Neuronal stem cell (in vitro differentiated cells): ENCODE measurements around the gene GPR62.
A peak's percentile ranks its signal among the peaks of the same experiment; 100 is the strongest.

Source experiments
- DNase-seq: peaks from one replicate; pipeline ENCODE4 v3.0.0-alpha.2; 2013; ENCODE audit warnings: low spot score
- H2AFZ ChIP-seq: one replicate; pipeline ENCODE4 v1.6.1; 2013; ENCODE audit warnings: mild to moderate bottlenecking, low read length, inconsistent platforms
- H2AK5ac ChIP-seq: 2 replicates; pipeline ENCODE4 v1.6.1; 2013; ENCODE audit warnings: low read depth, mild to moderate bottlenecking, inconsistent platforms, low read length, moderate library complexity, mixed read lengths
- H2BK120ac ChIP-seq: 2 replicates; pipeline ENCODE4 v1.6.1; 2013; ENCODE audit warnings: low read depth, mild to moderate bottlenecking, inconsistent platforms, low read length, moderate library complexity, mixed read lengths
- H2BK12ac ChIP-seq: one replicate; pipeline ENCODE4 v1.6.1; 2013; ENCODE audit warnings: low read length, inconsistent platforms
- H2BK15ac ChIP-seq: 2 replicates; pipeline ENCODE4 v1.6.1; 2013; ENCODE audit warnings: mild to moderate bottlenecking, low read length, inconsistent platforms, mixed read lengths
- H2BK5ac ChIP-seq: one replicate; pipeline ENCODE4 v1.6.1; 2013; ENCODE audit warnings: inconsistent platforms, mild to moderate bottlenecking, low read length, moderate library complexity
- H3K14ac ChIP-seq: one replicate; pipeline ENCODE4 v1.6.1; 2013; ENCODE audit warnings: low read length, inconsistent platforms
- H3K18ac ChIP-seq: 2 replicates; pipeline ENCODE4 v1.6.1; 2013; ENCODE audit warnings: low read length, inconsistent platforms
- H3K23ac ChIP-seq: 2 replicates; pipeline ENCODE4 v1.6.1; 2013; ENCODE audit warnings: low read depth, mild to moderate bottlenecking, mixed read lengths, low read length, inconsistent platforms; ENCODE audit not compliant: poor library complexity
- H3K27ac ChIP-seq: replicated peaks from 3 replicates; pipeline ENCODE4 v1.5.1; 2013; ENCODE audit warnings: low read length, inconsistent platforms
- H3K27me3 ChIP-seq, 3 experiments: 2 replicates each; pipeline ENCODE4 v1.6.1; 2013; ENCODE audit warnings: low read length in 3 of 3, mild to moderate bottlenecking in 2 of 3, inconsistent platforms in 1 of 3, low read depth in 1 of 3, mixed read lengths in 1 of 3, moderate library complexity in 1 of 3; ENCODE audit not compliant: control insufficient read depth in 3 of 3, insufficient read depth in 3 of 3
- H3K36me3 ChIP-seq, 2 donors: replicated peaks in 1 of 2; 2 replicates each; pipeline ENCODE4 v1.6.1; 2013; ENCODE audit warnings: low read length in 2 of 2; ENCODE audit not compliant: control insufficient read depth in 2 of 2, insufficient read depth in 2 of 2
- H3K4ac ChIP-seq: 2 replicates; pipeline ENCODE4 v1.6.1; 2013; ENCODE audit warnings: inconsistent platforms, mild to moderate bottlenecking, low read length, moderate library complexity
- H3K4me1 ChIP-seq, 2 donors: 1 replicate in 1 of 2; 2 replicates in 1 of 2; pipeline ENCODE4 v1.6.1; 2013; ENCODE audit warnings: low read length in 2 of 2, low read depth in 1 of 2; ENCODE audit not compliant: control insufficient read depth in 2 of 2, insufficient read depth in 1 of 2
- H3K4me2 ChIP-seq: one replicate; pipeline ENCODE4 v1.6.1; 2013; ENCODE audit warnings: mild to moderate bottlenecking, low read length, inconsistent platforms; ENCODE audit not compliant: insufficient read depth, poor library complexity, severe bottlenecking
- H3K4me3 ChIP-seq, 2 donors: 2 replicates each; pipeline ENCODE4 v1.5.1; 2013; ENCODE audit warnings: low read length in 2 of 2, mild to moderate bottlenecking in 2 of 2, inconsistent platforms in 1 of 2, moderate library complexity in 1 of 2
- H3K79me1 ChIP-seq: one replicate; pipeline ENCODE4 v1.6.1; 2013; ENCODE audit warnings: low read depth, mild to moderate bottlenecking, inconsistent platforms, low read length, moderate library complexity
- H3K9ac ChIP-seq: one replicate; pipeline ENCODE4 v1.6.1; 2013; ENCODE audit warnings: mild to moderate bottlenecking, low read depth, low read length, inconsistent platforms; ENCODE audit not compliant: poor library complexity
- H3K9me3 ChIP-seq, 2 donors: replicated peaks in 1 of 2; 2 replicates each; pipeline versions ENCODE3 to v1.6.1; 2013; ENCODE audit warnings: low read length in 2 of 2, mild to moderate bottlenecking in 2 of 2, inconsistent platforms in 1 of 2, low read depth in 1 of 2, mixed read lengths in 1 of 2, moderate library complexity in 1 of 2; ENCODE audit not compliant: control insufficient read depth in 2 of 2, insufficient read depth in 1 of 2
- H4K8ac ChIP-seq: one replicate; pipeline ENCODE4 v1.6.1; 2013; ENCODE audit warnings: low read depth, mild to moderate bottlenecking, inconsistent platforms, low read length, moderate library complexity
- H4K91ac ChIP-seq: one replicate; pipeline ENCODE4 v1.6.1; 2013; ENCODE audit warnings: low read length, low read depth, mild to moderate bottlenecking, inconsistent platforms; ENCODE audit not compliant: poor library complexity
- WGBS, 2 donors: extraction: QIAGEN DNeasy Blood & Tissue Kit; methylation state at CpG; one replicate each; pipeline ENCODE4 v1.1.7; 2013; ENCODE audit warnings: missing lambda C conversion rate in 2 of 2, mixed read lengths in 1 of 2; ENCODE audit not compliant: insufficient read length in 2 of 2, insufficient replicate concordance in 1 of 2; ENCODE audit errors: extremely low coverage in 2 of 2; 5-methylcytosine and 5-hydroxymethylcytosine counted together

The GPR62 gene

DNA sequence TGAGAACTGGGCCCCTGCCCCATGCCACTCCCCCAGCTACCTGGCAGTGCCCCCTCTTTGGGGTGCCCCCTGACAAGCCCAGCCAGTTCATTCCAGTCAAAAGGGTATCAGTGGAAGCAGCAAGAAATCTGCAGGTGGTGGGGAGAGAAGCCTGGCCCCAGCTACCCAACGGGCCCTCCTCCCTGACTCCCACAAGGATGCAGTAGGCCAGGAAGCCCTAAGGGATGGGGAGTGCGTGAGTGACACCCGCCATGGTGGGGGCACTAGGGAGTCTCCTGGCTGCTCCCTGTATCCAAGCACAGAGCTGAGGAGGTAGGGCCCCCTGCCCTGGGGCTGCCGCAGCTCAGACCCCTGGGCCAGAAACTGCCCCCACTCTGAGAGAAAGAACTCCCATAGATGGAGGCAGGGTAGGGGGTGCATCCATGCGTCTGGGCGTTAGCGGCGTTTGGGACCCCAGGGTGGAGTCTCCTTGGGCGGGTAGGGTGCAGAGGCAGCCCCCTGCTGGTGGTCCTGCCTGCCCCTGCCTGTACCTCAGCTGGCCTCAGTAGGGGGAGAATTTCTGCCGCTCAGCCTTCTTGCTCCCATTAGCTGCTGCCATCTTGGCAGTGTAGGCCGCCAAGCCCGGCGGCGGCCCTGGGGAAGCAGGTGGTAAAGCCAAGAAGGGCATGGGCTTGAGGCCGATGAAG, 2.5 kb downstream of the GPR62 start:
- H3K18ac ChIP-seq, result no peak overlapping the region
- no peak overlapping the region for H3K27ac ChIP-seq
- H3K14ac ChIP-seq, result no peak overlapping the region
- H3K9me3 ChIP-seq, result peaks cover 0 to 8% of the 10 kb centered on the region in 2 donors
- peak overlapping the region; percentile 7 for H2BK5ac ChIP-seq
- H3K79me1 ChIP-seq, result peaks cover 4% of the 10 kb centered on the region
- no peak overlapping the region for H3K4ac ChIP-seq
- H2AFZ ChIP-seq, result no peak overlapping the region
- H3K4me3 ChIP-seq, result no peak overlapping the region
- no peak overlapping the region for H3K4me2 ChIP-seq
- no peak overlapping the region for H3K23ac ChIP-seq
- H4K91ac ChIP-seq, result no peak overlapping the region
- peaks cover 0 to 24% (median 11%) of the 10 kb centered on the region in 3 experiments for H3K27me3 ChIP-seq
- H2BK12ac ChIP-seq, result no peak overlapping the region
- H2BK120ac ChIP-seq, result no peak overlapping the region
- peaks cover 20 to 47% of the 10 kb centered on the region in 2 donors for H3K36me3 ChIP-seq
- H2BK15ac ChIP-seq, result no peak overlapping the region
- WGBS, 2 donors, result no CpG with 5 or more reads among the region's 15 CpGs
- H3K4me1 ChIP-seq, result peaks cover 7 to 22% of the 10 kb centered on the region in 2 donors
- no peak overlapping the region for H3K9ac ChIP-seq
- H4K8ac ChIP-seq, result no peak overlapping the region
- no peak for DNase-seq
- peak overlapping the region; percentile 74 for H2AK5ac ChIP-seq

DNA sequence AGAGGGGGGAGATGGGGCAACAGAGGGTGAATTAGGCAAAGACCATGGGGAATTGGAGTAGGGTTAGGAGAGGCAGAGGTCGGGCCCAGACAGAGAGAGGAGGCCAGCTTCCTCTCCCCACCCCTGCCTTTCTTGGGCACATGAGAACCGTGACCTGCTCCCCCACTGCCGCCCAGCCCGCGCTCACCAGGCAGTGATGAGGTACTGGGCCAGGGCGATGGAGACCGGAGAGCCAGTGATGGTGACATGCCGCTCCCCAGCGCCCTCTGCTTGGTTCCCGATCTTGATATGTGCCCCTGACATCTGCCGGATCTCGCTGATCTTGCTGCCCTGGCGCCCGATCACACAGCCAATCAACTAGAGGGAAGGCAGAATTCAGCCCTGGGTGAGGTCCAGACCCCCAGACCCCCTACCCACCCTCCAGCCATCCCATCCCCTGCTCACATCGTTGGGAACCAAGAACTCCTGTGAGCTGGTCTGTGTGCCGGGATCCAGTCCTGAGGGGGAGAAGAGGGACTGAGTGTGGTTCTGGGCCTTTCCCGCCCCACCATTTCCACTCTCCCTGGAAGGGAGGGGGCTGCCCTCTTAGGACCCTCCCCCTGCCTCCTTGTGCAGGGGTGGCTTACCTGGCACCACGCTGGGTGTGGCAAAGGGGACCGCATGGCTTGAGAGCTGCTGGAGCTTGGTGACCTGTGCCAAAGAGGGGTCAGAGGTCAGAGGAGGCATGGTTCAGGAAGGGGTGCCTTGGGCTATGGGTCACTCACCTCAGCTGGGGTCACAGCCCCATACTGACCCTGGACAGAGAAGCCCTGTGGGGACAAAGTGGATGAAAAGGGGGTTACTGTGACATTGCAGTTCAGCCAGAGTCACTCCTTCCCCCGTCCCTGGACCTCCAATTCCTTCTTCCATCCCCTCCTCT, 3.7 kb downstream of the GPR62 start:
- no peak for DNase-seq
- no peak overlapping the region for H3K4me3 ChIP-seq
- H3K9me3 ChIP-seq, result peaks cover 0 to 11% of the 10 kb centered on the region in 2 donors
- H3K27me3 ChIP-seq, result peaks cover 0 to 23% (median 11%) of the 10 kb centered on the region in 3 experiments
- peaks cover 4% of the 10 kb centered on the region for H3K79me1 ChIP-seq
- no peak overlapping the region for H4K91ac ChIP-seq
- H2AFZ ChIP-seq, result no peak overlapping the region
- H4K8ac ChIP-seq, result no peak overlapping the region
- H3K18ac ChIP-seq, result no peak overlapping the region
- no peak overlapping the region for H3K9ac ChIP-seq
- no peak overlapping the region for H2BK12ac ChIP-seq
- H3K4me1 ChIP-seq, result peaks cover 0 to 31% of the 10 kb centered on the region in 2 donors
- H3K4me2 ChIP-seq, result no peak overlapping the region
- peak overlapping the region; percentile 16 for H2BK120ac ChIP-seq
- no peak overlapping the region for H2BK15ac ChIP-seq
- peak overlapping the region; percentile 50 for H2AK5ac ChIP-seq
- no peak overlapping the region for H3K14ac ChIP-seq
- H3K4ac ChIP-seq, result no peak overlapping the region
- no peak overlapping the region for H2BK5ac ChIP-seq
- WGBS, 2 donors, result no CpG with 5 or more reads among the region's 20 CpGs
- no peak overlapping the region for H3K27ac ChIP-seq
- H3K23ac ChIP-seq, result no peak overlapping the region
- H3K36me3 ChIP-seq, result peaks cover 23 to 47% of the 10 kb centered on the region in 2 donors

DNA sequence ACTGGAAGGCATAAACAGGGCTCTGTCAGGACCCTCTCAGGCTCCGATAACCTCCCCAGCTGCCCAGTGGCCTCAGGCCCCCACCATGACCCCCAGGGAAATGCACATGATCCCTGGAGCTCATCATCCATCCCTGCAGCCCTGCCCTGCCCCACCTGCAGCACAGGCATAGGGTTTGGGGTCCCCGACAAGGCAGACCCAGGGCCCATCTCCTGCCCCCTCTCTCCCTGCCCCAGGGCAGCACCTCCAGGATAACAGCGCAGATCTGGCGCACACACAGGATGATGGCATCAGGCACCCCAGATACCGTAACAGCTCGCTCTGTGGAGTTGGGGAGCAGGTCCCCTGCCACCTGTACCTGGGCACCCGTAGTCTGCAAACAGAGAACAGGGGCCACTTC, 4.5 kb downstream of the GPR62 start:
- Histone ChIP-seq H3K18ac (no peak overlapping the region), H3K79me1 (peaks cover 4% of the 10 kb centered on the region), H3K9ac (no peak overlapping the region), H3K27me3 (peaks cover 0 to 15% (median 11%) of the 10 kb centered on the region in 3 experiments), H3K4me3 (peak overlapping the region in 1 of 2 donors; percentile 16), H3K4me2 (no peak overlapping the region), H3K4me1 (peaks cover 4 to 37% of the 10 kb centered on the region in 2 donors), H2BK12ac (no peak overlapping the region), H3K23ac (peak overlapping the region; percentile 4), H3K9me3 (peaks cover 0 to 11% of the 10 kb centered on the region in 2 donors), H4K8ac (no peak overlapping the region), H3K27ac (no peak overlapping the region), H3K14ac (no peak overlapping the region), H3K4ac (no peak overlapping the region), H2AFZ (no peak overlapping the region), H2AK5ac (no peak overlapping the region), H4K91ac (no peak overlapping the region), H2BK5ac (no peak overlapping the region), H2BK15ac (no peak overlapping the region), H3K36me3 (peaks cover 23 to 47% of the 10 kb centered on the region in 2 donors), H2BK120ac (no peak overlapping the region)
- DNase-seq, result no peak
- WGBS, 2 donors, result no CpG with 5 or more reads among the region's 7 CpGs

DNA sequence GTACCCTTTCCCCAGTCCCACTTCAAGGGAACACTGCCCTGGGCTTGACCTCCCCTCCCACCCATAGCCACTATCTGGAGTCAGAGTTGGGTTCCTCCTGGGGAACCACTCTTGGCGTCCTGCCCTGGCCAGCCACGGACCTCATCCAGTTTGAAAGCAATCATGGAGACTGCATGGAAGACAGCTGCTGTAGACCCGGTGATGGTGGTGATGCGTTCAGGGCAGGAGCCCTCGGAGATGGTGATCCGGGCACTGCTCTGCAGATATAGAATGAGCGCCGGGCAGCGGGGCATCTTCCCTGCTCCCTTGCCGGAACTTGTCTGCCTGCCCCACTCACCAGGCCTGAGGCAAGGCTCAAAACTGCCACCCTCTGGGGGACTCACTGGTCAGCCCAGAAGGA, 5.2 kb downstream of the GPR62 start:
- no peak overlapping the region for H3K27ac ChIP-seq
- H3K18ac ChIP-seq, result no peak overlapping the region
- H2BK5ac ChIP-seq, result no peak overlapping the region
- H4K91ac ChIP-seq, result no peak overlapping the region
- no peak overlapping the region for H3K4me3 ChIP-seq
- peaks cover 23 to 47% of the 10 kb centered on the region in 2 donors for H3K36me3 ChIP-seq
- H3K79me1 ChIP-seq, result peaks cover 5% of the 10 kb centered on the region
- H4K8ac ChIP-seq, result no peak overlapping the region
- H2AK5ac ChIP-seq, result no peak overlapping the region
- no peak overlapping the region for H2BK120ac ChIP-seq
- no peak overlapping the region for H2BK15ac ChIP-seq
- H3K27me3 ChIP-seq, result peaks cover 0 to 8% (median 5%) of the 10 kb centered on the region in 3 experiments
- no peak overlapping the region for H2BK12ac ChIP-seq
- H2AFZ ChIP-seq, result no peak overlapping the region
- peaks cover 12 to 42% of the 10 kb centered on the region in 2 donors for H3K4me1 ChIP-seq
- DNase-seq, result no peak
- no peak overlapping the region for H3K23ac ChIP-seq
- H3K4me2 ChIP-seq, result no peak overlapping the region
- H3K14ac ChIP-seq, result no peak overlapping the region
- no peak overlapping the region for H3K4ac ChIP-seq
- no peak overlapping the region for H3K9ac ChIP-seq
- H3K9me3 ChIP-seq, result peaks cover 0 to 5% of the 10 kb centered on the region in 2 donors
- WGBS, 2 donors, result no CpG with 5 or more reads among the region's 10 CpGs
